Activated naive CD4-positive, alpha-beta T cell treated with anti-CD3 and anti-CD28 coated beads, Interleukin-2, amount 10 ng/mL, durations not matched to agents 7 days and 5 days (primary cell): ENCODE measurements around the gene PTPRK.

Source experiments
- CTCF ChIA-PET: fragments of 350-600 bp; sonication (Branson Sonifier 250); formaldehyde crosslinking; loops from one replicate; lab custom pipeline; 2021; ENCODE audit warnings: antibody characterized with exemption; lab: Charles Lee
- DNase-seq: peaks from one replicate; pipeline ENCODE4 v3.0.0-alpha.2; 2020
- H3K27ac Mint-ChIP-seq: one replicate; pipeline ENCODE4 v1.8.0; 2021; ENCODE audit warnings: mild to moderate bottlenecking, moderate library complexity, mixed read lengths
- H3K27me3 Mint-ChIP-seq: one replicate; pipeline ENCODE4 v1.8.0; 2021; ENCODE audit warnings: mild to moderate bottlenecking, mixed read lengths
- H3K36me3 Mint-ChIP-seq: one replicate; pipeline ENCODE4 v1.8.0; 2021; ENCODE audit warnings: mixed read lengths
- H3K4me1 Mint-ChIP-seq: one replicate; pipeline ENCODE4 v1.8.0; 2021; ENCODE audit warnings: mixed read lengths
- H3K4me3 Mint-ChIP-seq: one replicate; pipeline ENCODE4 v1.8.0; 2021; ENCODE audit warnings: mild to moderate bottlenecking, moderate library complexity, mixed read lengths
- H3K9me3 Mint-ChIP-seq: one replicate; pipeline ENCODE4 v1.8.0; 2021; ENCODE audit warnings: mixed read lengths

Gene PTPRK

DNA sequence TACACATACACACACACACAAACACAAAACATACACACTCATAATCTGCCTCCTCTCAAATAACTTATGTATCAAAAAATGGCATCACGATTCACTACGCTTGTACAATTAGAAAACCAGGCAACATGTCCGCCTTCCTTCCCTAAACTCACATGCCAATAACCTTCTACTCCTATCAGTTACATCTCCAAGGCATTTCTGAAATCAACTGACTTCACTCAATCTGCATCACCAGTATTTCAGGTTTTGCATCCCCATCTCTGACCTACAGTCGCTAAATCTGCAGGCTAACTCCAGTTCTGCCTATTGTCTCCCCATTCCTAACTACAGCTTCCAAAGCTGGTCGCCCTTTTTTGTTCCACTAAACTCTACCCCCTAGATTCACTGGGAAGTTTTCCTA is 217.5 kb downstream of the PTPRK start:
- CTCF ChIA-PET, result no interaction called here
- H3K4me3 Mint-ChIP-seq, result no peak overlapping the region
- H3K9me3 Mint-ChIP-seq, result peaks cover 7% of the 10 kb centered on the region
- DNase-seq, result no peak
- no peak overlapping the region for H3K27ac Mint-ChIP-seq
- H3K4me1 Mint-ChIP-seq, result peaks cover 4% of the 10 kb centered on the region
- H3K27me3 Mint-ChIP-seq, result no peaks in the 10 kb centered on the region
- no peaks in the 10 kb centered on the region for H3K36me3 Mint-ChIP-seq

DNA sequence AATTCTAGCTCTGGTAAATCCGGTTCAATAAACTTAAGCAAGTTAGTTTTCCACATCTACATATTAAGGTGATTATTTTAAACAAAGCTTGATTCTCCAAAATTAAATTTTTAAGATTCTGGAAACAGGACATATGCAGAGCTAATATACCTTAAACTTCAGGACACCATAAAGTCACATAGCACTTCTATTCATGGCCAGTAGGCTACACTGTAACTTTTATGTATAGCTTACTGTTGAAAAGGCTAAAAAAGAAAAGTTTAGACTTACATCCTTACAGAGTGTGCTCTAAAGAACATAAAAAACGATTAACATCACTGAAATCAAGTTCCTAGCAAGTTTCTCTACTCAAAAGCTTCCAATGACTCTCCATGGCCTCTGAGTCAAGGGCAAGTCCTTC is 224.7 kb downstream of the PTPRK start:
- CTCF ChIA-PET, result no interaction called here
- no peaks in the 10 kb centered on the region for H3K27me3 Mint-ChIP-seq
- no peaks in the 10 kb centered on the region for H3K36me3 Mint-ChIP-seq
- no peak overlapping the region for H3K4me3 Mint-ChIP-seq
- no peak overlapping the region for H3K27ac Mint-ChIP-seq
- no peak for DNase-seq
- peaks cover 10% of the 10 kb centered on the region for H3K9me3 Mint-ChIP-seq
- no peaks in the 10 kb centered on the region for H3K4me1 Mint-ChIP-seq

- Mint-ChIP-seq H3K4me3 (no peak overlapping the region), H3K27me3 (no peaks in the 10 kb centered on the region), H3K9me3 (no peaks in the 10 kb centered on the region), H3K4me1 (peaks cover 13% of the 10 kb centered on the region), H3K27ac (no peak overlapping the region), H3K36me3 (no peaks in the 10 kb centered on the region)
- no peak for DNase-seq
- CTCF ChIA-PET, result interaction anchor here (0.5 kb wide), 1 partner anchor 68 kb away, joined by 3 read pairs; no protein-coding TSS in a partner anchor
Observed at GRCh38 chr6:128290221-128290620, 230.2 kb downstream of the PTPRK start.

GRCh38 chr6:128284128-128284527 is 236.3 kb downstream of the PTPRK start:
- no peaks in the 10 kb centered on the region for H3K36me3 Mint-ChIP-seq
- no peaks in the 10 kb centered on the region for H3K9me3 Mint-ChIP-seq
- DNase-seq, result no peak
- CTCF ChIA-PET, result no interaction called here
- H3K4me3 Mint-ChIP-seq, result no peak overlapping the region
- no peaks in the 10 kb centered on the region for H3K27me3 Mint-ChIP-seq
- H3K4me1 Mint-ChIP-seq, result peaks cover 13% of the 10 kb centered on the region
- no peak overlapping the region for H3K27ac Mint-ChIP-seq

- DNase-seq, result no peak
- H3K4me1 Mint-ChIP-seq, result peaks cover 12% of the 10 kb centered on the region
- H3K36me3 Mint-ChIP-seq, result no peaks in the 10 kb centered on the region
- no peaks in the 10 kb centered on the region for H3K27me3 Mint-ChIP-seq
- no peak overlapping the region for H3K27ac Mint-ChIP-seq
- CTCF ChIA-PET, result no interaction called here
- H3K9me3 Mint-ChIP-seq, result no peaks in the 10 kb centered on the region
- no peak overlapping the region for H3K4me3 Mint-ChIP-seq
Observed at GRCh38 chr6:128282961-128283360, 237.4 kb downstream of the PTPRK start.

DNA sequence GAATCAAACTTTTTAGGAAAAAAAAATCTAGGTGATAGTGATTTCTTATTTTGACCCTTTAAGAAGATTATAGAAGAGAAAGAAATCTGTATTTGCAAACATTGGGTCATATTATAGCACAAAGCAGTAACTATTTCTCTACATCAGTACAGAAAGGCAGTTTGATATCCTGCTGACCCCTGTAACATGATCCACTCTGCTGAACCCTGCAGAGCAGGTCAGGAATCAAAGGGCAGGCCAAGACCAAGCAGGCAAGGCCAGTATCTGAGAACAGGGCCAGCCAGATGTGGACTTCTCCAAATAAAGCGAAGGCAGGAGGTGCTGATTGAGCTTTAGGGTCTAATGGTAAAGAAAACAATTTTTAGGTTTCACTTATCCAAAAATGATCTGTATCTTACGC is 239.4 kb downstream of the PTPRK start:
- no peaks in the 10 kb centered on the region for H3K9me3 Mint-ChIP-seq
- DNase-seq, result no peak
- H3K27me3 Mint-ChIP-seq, result no peaks in the 10 kb centered on the region
- no peak overlapping the region for H3K4me3 Mint-ChIP-seq
- no peaks in the 10 kb centered on the region for H3K36me3 Mint-ChIP-seq
- H3K4me1 Mint-ChIP-seq, result no peaks in the 10 kb centered on the region
- CTCF ChIA-PET, result interaction anchor here (1.2 kb wide), 1 partner anchor 44 kb away, joined by 3 read pairs; no protein-coding TSS in a partner anchor
- H3K27ac Mint-ChIP-seq, result no peak overlapping the region

GRCh38 chr6:128280066-128280465 is 240.3 kb downstream of the PTPRK start:
- Mint-ChIP-seq H3K27ac (no peak overlapping the region), H3K4me3 (no peak overlapping the region), H3K36me3 (no peaks in the 10 kb centered on the region), H3K4me1 (peaks cover 4% of the 10 kb centered on the region), H3K9me3 (no peaks in the 10 kb centered on the region), H3K27me3 (no peaks in the 10 kb centered on the region)
- DNase-seq, result no peak
- CTCF ChIA-PET, result interaction anchor here (1.2 kb wide), 1 partner anchor 45 kb away, joined by 3 read pairs; no protein-coding TSS in a partner anchor

DNA sequence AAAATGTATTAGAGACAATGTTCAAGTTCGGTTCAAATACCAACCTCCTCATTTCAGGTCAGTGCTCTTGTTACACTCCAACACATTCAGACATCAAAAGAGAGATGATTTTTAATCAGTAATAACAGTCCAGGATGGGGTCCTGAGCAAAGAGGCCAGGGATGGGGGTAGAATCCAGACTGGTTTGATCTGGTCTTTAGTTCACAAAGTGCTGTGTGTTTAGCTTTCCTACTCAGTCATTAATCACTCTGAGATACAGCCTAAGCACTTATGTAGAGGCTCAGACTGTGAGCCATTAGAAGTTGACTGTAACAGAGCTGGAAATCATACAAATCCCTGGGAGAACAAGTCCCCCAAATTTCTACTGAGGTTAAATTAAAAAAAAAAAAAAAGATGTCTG is 241.6 kb downstream of the PTPRK start:
- no peak for DNase-seq
- Mint-ChIP-seq H3K9me3 (no peaks in the 10 kb centered on the region), H3K27me3 (no peaks in the 10 kb centered on the region), H3K27ac (no peak overlapping the region), H3K36me3 (no peaks in the 10 kb centered on the region), H3K4me3 (no peak overlapping the region), H3K4me1 (peaks cover 6% of the 10 kb centered on the region)
- CTCF ChIA-PET, result no interaction called here

- no peak for DNase-seq
- CTCF ChIA-PET, result interaction anchor here (0.6 kb wide), 1 partner anchor 40 kb away, joined by 3 read pairs; no protein-coding TSS in a partner anchor
- no peaks in the 10 kb centered on the region for H3K36me3 Mint-ChIP-seq
- no peaks in the 10 kb centered on the region for H3K9me3 Mint-ChIP-seq
- H3K27ac Mint-ChIP-seq, result no peak overlapping the region
- no peak overlapping the region for H3K4me3 Mint-ChIP-seq
- H3K27me3 Mint-ChIP-seq, result no peaks in the 10 kb centered on the region
- H3K4me1 Mint-ChIP-seq, result peaks cover 6% of the 10 kb centered on the region
Observed at GRCh38 chr6:128277379-128277778, 243.0 kb downstream of the PTPRK start.

GRCh38 chr6:128276311-128276710 is 244.1 kb downstream of the PTPRK start:
- peaks cover 6% of the 10 kb centered on the region for H3K4me1 Mint-ChIP-seq
- no peaks in the 10 kb centered on the region for H3K27me3 Mint-ChIP-seq
- CTCF ChIA-PET, result interaction anchor here (1.1 kb wide), 1 partner anchor 52 kb away, joined by 5 read pairs; no protein-coding TSS in a partner anchor
- DNase-seq, result no peak
- no peak overlapping the region for H3K27ac Mint-ChIP-seq
- no peak overlapping the region for H3K4me3 Mint-ChIP-seq
- H3K9me3 Mint-ChIP-seq, result no peaks in the 10 kb centered on the region
- no peaks in the 10 kb centered on the region for H3K36me3 Mint-ChIP-seq

GRCh38 chr6:128275681-128276080 is 244.7 kb downstream of the PTPRK start:
- no peak overlapping the region for H3K4me3 Mint-ChIP-seq

DNA sequence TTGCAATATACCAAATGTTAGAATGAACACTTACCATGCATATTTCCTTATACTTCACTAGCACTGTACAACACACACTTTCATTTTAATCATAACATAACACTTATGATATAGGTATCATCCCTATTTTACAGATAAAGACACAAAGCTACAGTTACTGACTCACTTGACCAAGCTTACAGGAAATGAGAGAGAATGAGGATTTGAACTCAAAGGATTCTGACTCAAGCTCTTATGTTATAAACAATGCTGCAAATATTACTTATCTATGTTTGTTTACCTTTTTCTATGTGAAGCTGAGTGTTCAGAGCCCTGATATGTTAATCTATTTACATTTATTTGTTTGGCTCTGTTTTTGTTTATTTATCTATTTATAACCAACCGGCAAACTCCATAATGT is 245.4 kb downstream of the PTPRK start:
- H3K27ac Mint-ChIP-seq, result no peak overlapping the region
- H3K9me3 Mint-ChIP-seq, result no peaks in the 10 kb centered on the region
- H3K36me3 Mint-ChIP-seq, result no peaks in the 10 kb centered on the region
- no peak for DNase-seq
- peaks cover 6% of the 10 kb centered on the region for H3K4me1 Mint-ChIP-seq
- no peak overlapping the region for H3K4me3 Mint-ChIP-seq
- no peaks in the 10 kb centered on the region for H3K27me3 Mint-ChIP-seq
- CTCF ChIA-PET, result interaction anchor here (0.7 to 1.1 kb wide), 2 partner anchors 12 to 53 kb away, joined by 3 read pairs; no protein-coding TSS in a partner anchor

More at GRCh38 chr6:128275681-128276080, 244.7 kb downstream of the PTPRK start:
- no peaks in the 10 kb centered on the region for H3K36me3 Mint-ChIP-seq
- no peaks in the 10 kb centered on the region for H3K27me3 Mint-ChIP-seq
- no peak overlapping the region for H3K27ac Mint-ChIP-seq
- no peak for DNase-seq
- CTCF ChIA-PET, result interaction anchor here (1.1 kb wide), 2 partner anchors 11 to 52 kb away, joined by 3 to 5 read pairs; no protein-coding TSS in a partner anchor
- no peaks in the 10 kb centered on the region for H3K9me3 Mint-ChIP-seq
- H3K4me1 Mint-ChIP-seq, result peaks cover 6% of the 10 kb centered on the region

DNA sequence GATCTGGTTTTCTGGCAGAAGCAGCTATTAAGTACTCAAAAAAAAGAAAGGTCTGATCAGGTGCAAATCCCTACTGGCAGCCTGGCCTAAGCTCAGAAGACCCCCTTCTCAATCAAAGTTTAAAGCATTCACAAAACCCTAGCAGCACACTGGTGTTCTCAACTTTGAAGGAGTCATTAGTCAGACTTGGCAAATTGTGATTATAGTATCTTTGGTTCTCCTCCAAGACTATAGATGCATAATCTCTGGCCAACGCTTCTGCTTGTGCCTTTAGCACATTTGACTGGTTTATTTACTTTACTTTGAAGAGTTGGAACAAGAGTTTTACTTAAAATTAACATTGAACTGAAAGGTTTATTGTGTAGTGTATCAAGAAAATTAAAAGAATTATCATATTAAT is 248.9 kb downstream of the PTPRK start:
- Mint-ChIP-seq H3K4me3 (no peak overlapping the region), H3K36me3 (no peaks in the 10 kb centered on the region), H3K4me1 (peaks cover 6% of the 10 kb centered on the region), H3K27ac (no peak overlapping the region), H3K9me3 (no peaks in the 10 kb centered on the region), H3K27me3 (no peaks in the 10 kb centered on the region)
- DNase-seq, result no peak
- CTCF ChIA-PET, result interaction anchor here (1.1 kb wide), 1 partner anchor 9 kb away, joined by 3 read pairs; no protein-coding TSS in a partner anchor

DNA sequence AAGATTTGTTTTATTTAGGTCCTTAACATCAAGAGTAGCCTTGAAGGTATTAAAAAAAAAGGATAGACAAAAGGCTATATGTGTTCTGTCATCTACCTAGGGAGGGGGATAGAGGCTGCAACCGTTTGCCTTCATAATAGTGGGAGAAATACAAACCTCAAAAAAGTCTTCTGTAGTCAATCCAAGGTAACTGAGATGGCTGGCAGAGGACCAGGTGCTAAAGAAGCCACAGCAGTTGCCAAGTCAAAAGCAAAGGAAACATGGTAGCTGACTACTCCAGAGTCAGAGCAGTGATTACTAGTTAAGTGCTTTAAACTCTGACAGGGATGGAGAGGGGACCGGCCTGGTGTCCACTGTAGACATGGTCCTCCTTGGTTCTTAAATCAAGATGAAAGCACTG is 249.4 kb downstream of the PTPRK start:
- DNase-seq, result no peak
- Mint-ChIP-seq H3K4me1 (peaks cover 6% of the 10 kb centered on the region), H3K4me3 (no peak overlapping the region), H3K27me3 (no peaks in the 10 kb centered on the region), H3K27ac (no peak overlapping the region), H3K36me3 (no peaks in the 10 kb centered on the region), H3K9me3 (no peaks in the 10 kb centered on the region)
- CTCF ChIA-PET, result no interaction called here

- H3K27me3 Mint-ChIP-seq, result no peaks in the 10 kb centered on the region
- CTCF ChIA-PET, result no interaction called here
- H3K4me3 Mint-ChIP-seq, result no peak overlapping the region
- H3K36me3 Mint-ChIP-seq, result no peaks in the 10 kb centered on the region
- peaks cover 3% of the 10 kb centered on the region for H3K9me3 Mint-ChIP-seq
- DNase-seq, result no peak
- H3K27ac Mint-ChIP-seq, result no peak overlapping the region
- no peaks in the 10 kb centered on the region for H3K4me1 Mint-ChIP-seq
Observed at GRCh38 chr6:128266946-128267345, 253.5 kb downstream of the PTPRK start.
